NCI-H2107 (cell line): ENCODE measurements around the gene WDR4.
"Not testable (repeated sequence)": the region's sequence is repeated elsewhere in the genome, so short reads cannot be mapped to it uniquely, and the experiment has no call there.

Experiments
- DNase-seq: peaks from one replicate; lab custom pipeline; 2025; lab: John Stamatoyannopoulos, UW

The WDR4 gene

DNA sequence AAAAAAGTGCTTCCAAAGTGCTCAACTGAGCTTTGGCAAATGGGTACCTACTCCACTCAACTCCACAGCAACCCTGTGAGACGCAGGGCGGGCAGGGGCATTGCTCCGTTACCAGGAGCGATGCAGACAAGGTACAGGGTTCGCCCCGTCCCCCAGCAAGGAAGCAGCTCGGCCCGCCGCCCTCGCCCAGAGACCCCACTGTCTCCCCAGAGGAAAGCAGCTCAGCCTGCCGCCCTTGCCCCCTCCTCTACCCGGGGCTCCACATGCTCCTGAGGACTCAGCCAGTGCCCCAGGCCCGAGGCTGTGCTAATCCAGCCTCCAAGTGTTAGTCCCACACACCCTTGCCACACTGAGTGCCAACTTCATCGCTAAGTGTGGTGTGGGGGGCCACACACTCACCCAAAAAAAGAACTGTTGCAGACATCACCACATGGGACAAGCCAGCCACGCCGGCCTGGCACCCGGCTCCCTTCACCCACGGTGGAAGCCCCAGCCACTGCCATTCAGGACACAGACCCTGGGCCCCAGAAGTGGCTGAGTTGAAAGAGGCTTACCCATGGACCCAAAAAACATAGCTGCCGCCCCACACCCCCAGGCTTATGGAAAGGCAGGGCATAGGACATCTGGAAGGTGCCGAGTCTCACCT lies 26.3 kb downstream of the WDR4 start:
- no peak for DNase-seq

DNA sequence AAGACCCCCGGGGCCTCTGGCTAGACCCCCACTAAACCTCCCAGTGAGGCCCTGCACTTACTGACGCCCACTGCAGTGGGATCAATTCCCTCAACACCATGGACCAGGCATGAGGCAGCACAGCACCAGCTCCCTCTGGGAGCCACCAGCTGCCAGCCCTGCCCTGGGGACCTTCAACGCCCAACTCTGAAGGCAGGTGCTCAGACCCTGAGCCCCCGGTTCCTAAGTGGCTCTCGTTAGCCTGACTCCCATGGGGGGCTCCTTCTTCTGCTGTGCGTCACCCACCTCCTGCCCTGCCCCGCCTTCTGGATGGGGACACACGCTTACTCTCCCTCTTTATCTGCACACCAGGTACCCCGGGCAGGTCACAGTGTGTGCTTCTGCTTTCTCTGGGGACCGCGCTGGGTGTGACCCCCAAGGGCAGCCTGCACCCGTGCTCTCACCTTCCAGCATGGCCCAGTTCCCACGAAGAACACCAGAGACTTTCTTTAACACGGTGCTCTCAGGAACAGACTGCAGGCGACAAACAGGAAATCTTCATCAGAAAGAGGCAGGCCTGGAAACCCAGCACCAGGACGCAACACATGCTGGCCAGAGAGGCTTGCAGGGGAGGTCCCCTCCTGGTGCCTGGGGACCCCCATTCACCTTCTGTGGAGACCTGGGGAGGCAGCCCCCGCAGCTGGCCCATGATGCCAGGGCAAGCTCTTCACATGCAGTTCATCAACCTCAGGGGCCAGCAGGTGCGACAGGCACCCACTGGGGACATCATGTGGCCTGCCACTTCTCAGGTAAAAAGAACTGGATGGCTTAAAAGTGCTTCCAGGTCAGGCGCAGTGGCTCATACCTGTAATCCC lies 27.3 kb downstream of the WDR4 start:
- no peak for DNase-seq

DNA sequence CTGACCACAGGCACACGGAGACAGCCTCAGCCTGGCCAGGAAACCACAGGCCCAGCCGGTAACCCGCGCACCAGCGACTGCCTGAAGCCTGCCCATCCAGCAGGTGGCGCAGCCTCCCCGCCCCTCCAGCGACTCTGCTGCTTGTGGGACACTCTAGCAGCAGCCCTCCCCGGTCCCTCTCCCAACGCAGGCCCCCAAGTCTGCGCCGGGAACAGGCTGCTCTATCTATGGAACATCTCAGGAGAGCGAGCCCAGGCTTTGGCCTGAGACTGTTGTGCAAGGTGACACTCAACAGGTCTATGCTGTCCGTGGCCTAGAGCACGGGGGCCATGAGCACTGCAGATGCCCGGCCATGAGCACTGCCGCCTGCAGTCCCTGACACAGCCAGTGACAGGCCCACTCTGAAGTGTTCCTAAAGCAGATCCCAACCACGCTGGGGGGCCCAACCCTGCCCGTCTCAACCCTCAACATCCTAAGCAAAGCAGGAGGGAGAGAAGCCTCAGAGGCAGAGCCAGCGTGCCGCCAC lies 28.4 kb downstream of the WDR4 start:
- no peak for DNase-seq

DNA sequence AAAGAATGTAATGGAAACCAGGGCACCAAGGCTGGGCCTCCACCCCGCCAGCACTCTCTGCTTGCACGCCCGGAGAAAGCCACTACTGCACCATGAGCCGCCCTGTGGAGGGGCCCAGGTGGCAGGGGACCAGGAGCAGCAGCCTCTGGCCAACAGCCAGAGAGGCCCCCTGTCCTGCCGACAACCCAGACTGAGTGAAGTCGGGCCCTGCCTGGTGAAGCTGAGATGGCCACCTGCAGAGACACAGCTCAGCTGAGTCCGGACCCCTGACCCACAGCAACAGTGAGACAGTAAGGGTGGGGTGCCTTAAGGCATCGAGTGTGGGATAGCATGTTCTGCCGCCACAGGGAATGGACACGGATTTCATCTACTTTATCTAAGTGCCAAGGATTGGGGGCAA lies 28.9 kb downstream of the WDR4 start:
- no peak for DNase-seq

DNA sequence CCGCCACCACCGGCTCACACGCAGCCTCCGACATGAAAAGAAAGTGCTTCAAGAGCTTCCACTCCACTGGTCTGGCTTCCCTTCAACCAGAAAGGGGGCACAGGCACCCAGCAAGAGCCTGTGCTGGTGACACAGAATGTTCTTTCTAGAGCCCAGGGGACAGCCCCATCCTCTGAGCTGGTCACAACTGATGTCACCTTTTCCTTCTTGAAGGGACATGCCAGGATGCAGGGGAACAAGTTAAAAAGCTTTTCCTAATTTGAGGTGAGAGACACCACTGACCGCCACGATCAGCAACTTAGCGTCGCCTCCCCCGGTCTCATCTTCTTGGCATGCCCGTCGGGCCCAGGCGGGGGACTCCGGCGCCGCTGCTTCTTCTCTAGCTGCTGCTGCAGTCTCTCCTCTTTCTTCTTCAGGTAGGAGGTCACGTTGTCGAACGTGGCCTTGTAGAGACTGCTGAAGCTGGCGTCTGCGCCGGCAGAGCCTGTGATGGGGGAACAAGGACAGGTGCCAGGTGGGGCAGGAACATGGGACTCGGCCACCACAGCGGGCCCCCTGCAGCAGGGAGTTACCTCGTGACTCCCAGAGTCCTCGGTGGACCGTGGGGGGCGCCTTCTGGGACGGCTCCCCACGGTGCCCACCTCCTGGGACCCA lies 29.5 kb downstream of the WDR4 start:
- DNase-seq: no peak

DNA sequence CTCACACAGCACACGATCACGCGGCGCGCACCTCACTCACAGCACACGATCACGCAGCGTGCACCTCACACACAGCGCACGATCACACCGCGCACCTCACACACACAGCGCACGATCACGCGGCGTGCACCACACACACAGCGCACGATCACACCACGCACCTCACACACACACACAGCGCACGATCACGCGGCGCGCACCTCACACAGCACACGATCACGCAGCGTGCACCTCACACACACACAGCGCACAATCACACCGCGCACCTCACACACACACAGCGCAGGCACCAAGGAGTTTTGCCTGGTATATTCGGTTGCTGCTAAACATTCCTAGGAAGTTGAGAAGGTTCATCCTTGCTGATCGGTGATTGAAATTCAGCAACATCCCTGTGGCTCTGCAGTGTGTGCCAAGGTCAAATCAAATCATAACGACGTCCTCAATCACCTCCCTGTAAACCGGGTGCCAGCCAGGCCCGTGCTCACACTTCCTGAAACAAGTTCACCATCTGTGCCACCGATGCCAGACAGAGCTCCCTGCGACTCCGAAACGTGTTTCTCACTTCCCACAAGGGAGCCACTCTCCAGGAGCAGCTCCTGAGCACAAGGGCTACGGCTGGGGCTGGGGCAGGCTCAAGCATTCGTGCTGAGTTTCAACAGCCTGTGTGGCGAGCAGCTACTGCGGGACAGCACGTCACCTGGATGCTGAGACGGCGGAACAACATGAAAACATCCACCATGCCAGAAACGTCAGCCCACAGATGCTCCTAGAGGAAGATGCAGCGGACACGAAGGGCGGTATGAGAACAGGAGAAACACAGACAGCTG lies 30.2 kb downstream of the WDR4 start:
- DNase-seq: no peak

DNA sequence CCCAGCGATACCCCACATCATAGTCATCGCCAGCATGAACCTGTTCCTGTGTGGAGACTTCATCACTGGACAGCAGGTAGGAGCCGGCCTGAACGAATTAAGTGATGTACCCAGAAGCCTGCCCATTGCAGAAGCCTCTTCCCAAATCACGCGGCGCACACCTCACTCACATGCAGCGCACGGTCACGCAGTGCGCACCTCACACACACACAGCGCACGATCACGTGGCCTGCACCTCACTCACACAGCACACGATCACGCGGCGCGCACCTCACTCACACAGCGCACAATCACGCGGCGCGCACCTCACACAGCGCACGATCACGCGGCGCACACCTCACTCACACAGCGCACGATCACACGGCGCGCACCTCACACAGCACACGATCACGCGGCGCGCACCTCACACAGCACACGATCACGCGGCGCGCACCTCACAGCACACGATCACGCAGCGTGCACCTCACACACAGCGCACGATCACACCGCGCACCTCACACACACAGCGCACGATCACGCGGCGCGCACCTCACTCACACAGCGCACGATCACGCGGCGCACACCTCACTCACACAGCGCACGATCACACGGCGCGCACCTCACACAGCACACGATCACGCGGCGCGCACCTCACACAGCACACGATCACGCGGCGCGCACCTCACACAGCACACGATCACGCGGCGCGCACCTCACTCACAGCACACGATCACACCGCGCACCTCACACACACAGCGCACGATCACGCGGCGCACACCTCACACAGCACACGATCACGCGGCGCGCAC lies 31.0 kb downstream of the WDR4 start:
- not testable (repeated sequence) for DNase-seq

DNA sequence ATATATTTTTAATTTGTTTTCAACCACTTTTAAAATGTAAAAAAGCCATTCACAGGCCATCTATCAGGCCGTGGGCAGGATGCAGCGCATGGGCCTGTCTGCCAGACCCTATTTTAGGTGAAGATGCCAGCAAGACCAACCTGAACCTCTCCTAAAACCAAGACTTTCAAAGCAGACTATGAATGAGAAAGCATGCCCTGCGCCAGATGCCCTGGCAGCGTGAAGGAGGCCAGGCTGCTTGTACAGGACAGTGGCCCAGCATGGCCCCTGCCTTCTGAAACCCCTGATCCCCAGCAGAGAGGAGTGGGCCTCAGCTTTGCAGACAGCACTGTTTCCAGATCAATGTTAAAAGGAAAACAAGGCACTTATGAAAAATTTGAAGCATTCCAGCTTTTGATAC lies 31.6 kb downstream of the WDR4 start:
- no peak for DNase-seq

DNA sequence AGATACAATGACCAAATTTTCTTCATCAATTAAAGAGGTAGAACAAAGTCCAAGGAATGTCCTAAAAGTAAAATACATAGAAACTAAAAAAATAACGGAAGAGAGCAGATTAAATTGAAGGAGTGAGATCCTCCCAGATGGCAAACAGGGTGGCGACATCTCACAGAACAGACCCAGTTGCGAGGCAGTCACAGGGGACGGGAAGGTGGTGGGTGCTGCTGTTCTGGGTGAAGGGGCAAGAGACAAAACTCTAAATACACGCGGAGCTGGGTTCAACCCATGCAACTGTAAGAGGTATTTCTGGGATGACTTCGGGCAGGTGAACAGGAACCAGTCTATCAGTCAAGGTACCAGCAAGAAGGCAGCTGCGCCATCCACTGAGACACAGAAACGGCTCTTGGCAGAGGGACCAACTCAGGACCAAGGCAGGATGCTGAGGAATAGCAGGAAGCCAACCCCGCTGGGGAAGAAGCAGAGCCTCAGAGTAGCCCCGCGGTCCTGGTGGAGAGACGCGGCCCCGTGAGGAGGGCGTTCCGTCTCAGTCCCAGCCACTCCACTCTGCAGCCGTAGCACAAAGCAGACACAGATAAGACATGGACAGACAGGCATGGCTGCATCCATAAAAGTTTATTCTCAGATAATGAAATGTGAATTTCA lies 32.2 kb downstream of the WDR4 start:
- no peak for DNase-seq

DNA sequence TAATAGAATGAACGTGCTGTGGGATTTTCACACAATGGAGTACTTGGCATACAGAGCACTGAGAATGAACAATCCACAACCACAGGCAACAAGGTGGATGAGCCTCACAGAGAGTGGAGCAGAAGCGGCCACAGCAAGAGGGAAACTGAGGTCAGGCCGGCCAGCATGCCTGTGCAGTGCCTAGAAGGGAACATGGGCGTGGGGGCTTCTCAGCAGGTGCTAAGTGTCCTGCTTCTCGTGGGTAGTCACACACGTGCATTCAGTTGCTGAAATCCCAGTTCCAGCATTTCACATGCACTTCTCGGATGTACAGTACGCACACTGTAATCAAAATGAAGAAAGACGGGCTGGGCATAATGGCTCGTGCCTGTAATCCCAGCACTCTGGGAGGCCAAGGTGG lies 33.1 kb downstream of the WDR4 start:
- no peak for DNase-seq

DNA sequence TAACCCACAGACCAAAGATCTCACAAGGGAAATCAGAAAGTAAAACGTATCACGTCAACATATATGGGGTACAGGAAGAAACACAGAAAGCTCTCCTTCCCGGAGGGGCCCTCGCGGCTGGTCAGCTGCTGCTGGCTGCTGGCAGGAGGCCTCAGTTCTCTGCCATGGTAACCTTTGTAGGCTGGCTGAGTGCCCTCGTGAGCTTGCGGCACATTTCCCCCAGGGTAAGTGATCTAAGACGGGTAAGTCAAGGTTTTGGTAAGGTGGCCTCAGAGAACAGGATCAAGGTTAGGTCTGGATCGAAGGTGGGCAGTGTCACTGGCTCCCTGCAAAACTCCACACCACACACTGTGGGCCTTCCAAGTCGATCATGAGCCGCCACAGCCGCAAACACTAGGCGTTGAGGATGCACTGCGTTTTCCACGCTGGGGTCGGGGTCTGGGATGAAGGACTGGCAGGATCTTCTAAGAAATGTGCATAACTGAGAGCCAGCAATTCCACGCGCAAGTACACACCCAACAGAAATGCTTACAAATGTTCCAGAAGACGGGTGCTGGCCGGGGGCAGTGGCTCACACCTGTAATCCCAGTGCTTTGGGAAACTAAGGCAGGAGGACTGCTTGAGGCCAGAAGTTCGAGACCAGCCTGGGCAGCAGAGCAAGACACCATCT lies 33.9 kb downstream of the WDR4 start:
- no peak for DNase-seq

DNA sequence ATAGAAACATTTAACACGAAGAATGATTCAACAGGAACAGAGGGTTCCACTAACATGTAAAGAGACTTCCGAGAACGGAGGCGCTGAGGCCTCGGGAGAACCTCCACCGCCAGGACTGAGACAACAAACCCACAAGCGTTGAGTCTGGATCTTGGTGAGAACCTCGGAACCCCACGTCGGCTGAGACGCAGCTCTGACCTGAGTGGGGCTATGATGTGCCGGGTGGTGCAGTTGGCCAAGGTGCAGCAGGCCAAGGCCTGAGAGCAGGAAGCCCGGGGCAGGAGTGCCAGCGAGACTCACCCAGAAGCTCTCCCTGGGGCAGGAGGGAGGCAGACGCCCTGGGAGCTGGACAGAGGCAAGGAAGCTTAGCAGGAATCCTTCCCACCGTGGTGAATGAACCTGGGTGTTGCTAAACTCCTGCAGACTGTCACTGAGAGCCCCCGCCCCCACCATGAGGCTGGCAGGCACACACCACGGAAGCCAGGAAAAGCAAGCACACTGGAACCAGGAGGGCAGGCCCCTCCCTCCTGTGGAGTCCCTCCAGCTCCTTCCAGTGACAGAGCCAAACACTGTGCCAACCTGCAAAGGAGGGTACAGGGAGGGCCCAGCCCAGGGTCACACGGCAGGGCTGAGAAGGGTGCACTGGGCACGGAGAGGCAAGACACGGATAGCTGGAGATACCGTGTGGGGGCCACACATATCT lies 34.8 kb downstream of the WDR4 start:
- no peak for DNase-seq

DNA sequence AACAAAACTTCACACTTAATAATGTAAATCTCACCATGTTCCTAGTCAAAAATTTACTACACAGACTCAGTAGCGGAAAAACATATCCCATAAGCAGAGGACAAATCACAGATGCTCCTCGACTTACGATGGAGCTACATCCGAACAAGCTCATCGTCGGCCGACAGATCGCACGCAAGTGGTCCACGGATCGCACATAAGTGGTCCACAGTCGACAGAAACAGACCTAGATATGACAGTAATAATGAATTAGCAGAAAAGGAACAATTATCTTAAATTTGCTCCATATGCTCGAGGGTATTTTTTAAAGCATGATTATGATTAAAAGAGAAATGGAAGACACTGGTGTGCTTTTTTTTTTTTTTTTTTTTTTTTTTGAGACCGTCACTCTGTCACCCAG lies 36.3 kb downstream of the WDR4 start:
- DNase-seq: no peak

DNA sequence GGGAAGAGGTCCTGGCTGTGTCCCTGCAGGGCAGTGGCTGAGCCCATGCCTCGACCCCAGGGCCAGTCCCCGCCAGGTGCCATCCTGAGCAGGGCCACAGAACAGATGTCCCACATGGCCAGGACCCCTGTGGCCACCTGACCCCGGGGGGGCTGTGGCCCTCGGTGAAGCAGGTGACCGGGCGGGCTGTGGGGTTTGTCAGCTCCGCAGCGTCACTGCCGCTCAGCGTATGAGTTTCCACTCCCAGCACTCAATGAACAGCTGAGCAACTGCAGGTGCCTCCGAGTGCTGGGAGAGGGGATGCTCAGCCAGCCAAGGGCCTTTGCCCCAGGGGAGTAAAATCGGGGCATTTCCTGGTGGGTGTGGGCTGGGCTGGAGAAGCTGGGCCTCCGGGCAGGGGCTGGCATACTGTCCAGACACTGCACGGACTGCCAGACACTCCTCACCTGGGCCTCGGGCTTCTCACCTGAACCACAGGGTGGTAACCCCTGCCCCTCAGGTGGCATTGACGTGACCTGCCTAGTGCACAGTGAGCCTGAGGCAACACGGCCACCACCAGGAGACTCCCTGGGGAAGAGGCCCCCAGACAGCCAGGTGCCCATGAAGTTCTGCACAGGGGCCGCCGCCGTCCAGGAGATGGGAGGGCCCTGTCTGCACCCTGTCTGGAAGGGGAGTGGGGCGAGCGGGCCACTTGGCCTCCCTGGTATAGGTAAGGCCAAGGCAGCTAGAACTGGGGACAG lies 37.3 kb downstream of the WDR4 start:
- not testable (repeated sequence) for DNase-seq

DNA sequence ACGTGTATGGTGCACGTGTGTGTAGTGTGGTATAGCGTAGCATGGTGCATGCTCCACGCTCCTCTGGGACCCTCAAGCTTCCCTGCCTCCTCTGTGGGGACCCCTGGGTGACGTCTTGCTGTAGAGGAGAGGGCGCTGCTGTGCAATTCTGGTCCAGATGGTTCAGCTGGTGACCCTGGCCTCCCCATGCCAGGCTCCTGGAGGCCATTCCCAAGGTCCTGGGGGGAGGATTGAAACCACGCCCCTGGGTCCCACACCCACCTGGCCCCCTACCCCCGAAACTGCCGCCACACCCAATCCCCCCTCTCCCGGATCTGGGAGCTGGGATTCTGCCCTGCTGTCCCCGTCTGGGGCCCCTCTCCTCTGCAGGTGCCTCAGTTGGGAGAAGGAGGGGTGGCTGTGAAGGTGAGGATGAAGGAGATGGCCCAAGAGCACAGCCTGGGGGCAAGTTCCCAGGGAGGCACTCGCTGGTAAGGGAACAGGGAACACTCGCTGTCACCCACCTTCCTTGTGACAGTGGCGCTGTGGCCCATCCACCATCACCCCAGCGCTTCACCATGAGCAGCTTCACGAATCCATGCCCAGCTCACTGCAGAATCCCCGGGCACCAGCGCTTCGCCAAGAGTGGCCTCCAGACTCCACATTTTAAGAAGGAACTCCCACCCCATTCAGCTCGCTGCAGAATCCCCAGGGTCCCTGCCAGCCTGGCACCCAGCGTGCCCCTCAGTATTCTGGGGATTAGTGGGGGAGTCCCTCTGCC lies 38.0 kb downstream of the WDR4 start:
- no peak for DNase-seq

DNA sequence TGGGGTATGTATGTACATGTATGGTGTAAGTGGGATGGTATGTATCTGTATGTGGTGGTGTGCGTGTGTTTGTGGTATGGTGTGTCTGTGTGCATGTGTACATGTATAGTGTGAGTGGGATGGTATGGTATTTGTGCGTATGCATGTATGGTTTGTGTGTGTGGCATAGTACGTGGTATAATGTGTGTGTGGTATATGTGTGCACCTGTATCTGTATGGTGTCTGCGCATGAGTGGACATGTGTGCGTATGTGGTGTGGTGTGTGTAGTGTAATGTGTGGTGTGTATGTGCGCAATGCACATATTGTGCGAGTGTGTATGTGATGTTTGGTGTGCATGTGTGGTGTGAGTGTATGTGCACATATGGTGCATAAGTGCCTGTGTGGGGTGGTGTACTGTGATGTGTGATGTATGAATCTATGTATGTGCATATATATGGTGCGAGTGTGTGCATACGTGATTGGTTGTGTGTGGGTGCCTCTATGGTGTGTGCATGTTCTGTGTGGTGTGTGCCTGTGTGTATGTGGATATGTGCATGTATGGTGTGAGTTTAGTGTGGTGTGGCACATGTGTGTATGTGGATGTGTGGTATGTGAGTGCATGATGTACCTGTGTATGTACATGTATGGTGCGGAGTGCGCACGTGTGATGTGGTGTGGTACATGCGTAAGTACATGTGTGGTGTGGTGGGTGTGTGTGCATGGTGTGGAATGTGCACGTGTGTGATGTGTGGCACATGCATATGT lies 38.8 kb downstream of the WDR4 start:
- DNase-seq: no peak
